Measurements from ENCODE around the gene PAX2. TPM values are rescaled to one million over a fixed set of nuclear protein-coding genes. Genes with fewer than 3 reads are reported as not detected.

The PAX2 gene
- total RNA-seq, 4 donors from 2014 or later = not detected

GRCh38 chr10:100819424-100819823, 74.0 kb downstream of the PAX2 start:
- intact Hi-C loops (cut with DNase I; ENCODE audit: low total_unique reads) = no loop called here
- no peak overlapping the region for H3K4me3 ChIP-seq (ENCODE audit: low read depth, poor library complexity, severe bottlenecking)
- no peak for DNase-seq (ENCODE audit: low spot score in 2 of 2)
- TF ChIP-seq POLR2A (IDR thresholded peaks at IDR 0.05) = no peak
- no peak for TF ChIP-seq CTCF (IDR thresholded peaks at IDR 0.05)
- WGBS, 2 donors = 95 to 96% methylated on average over 6 of the region's 6 CpGs

DNA sequence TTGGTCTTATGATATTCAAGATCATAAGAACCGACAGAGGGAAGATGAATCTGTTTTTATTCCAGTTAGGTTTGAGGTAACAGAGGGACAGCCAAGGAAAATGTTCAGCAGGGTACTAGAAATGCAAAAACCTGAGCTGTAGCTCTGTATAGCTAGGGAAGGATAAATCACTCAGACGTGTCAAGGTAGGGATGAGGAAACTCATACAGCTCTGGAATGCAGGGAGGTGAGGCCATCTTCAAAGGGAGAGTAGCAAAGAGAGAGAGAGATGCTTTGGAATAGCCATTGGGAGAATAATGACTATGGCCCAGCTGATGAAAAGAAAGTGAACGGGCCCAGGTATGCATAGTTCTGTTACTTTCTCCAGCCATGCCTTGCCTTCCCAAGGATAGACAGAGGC, 77.8 kb downstream of the PAX2 start:
- WGBS, 2 donors = 45 to 49% methylated on average over 3 of the region's 3 CpGs
- no peak overlapping the region for H3K4me3 ChIP-seq (ENCODE audit: low read depth, poor library complexity, severe bottlenecking)
- no peak for TF ChIP-seq POLR2A (IDR thresholded peaks at IDR 0.05)
- no peak for TF ChIP-seq CTCF (IDR thresholded peaks at IDR 0.05)
- no peak for DNase-seq (ENCODE audit: low spot score in 2 of 2)
- intact Hi-C loops (cut with DNase I; ENCODE audit: low total_unique reads) = no loop called here

GRCh38 chr10:100824886-100825285, 79.5 kb downstream of the PAX2 start:
- intact Hi-C loops (cut with DNase I; ENCODE audit: low total_unique reads) = no loop called here
- TF ChIP-seq POLR2A (IDR thresholded peaks at IDR 0.05) = no peak
- no peak for TF ChIP-seq CTCF (IDR thresholded peaks at IDR 0.05)
- DNase-seq (ENCODE audit: low spot score in 2 of 2) = no peak
- no peak overlapping the region for H3K4me3 ChIP-seq (ENCODE audit: low read depth, poor library complexity, severe bottlenecking)
- WGBS, 2 donors = 50 to 57% methylated on average over 3 of the region's 3 CpGs

- 19 to 31% methylated on average over 2 of the region's 2 CpGs for WGBS, 2 donors
- no peak for DNase-seq (ENCODE audit: low spot score in 2 of 2)
- intact Hi-C loops (cut with DNase I; ENCODE audit: low total_unique reads) = no loop called here
- TF ChIP-seq POLR2A (IDR thresholded peaks at IDR 0.05) (no peak), CTCF (IDR thresholded peaks at IDR 0.05) (no peak)
- H3K4me3 ChIP-seq (ENCODE audit: low read depth, poor library complexity, severe bottlenecking) = no peak overlapping the region
Observed at GRCh38 chr10:100825325-100825875, 80.0 kb downstream of the PAX2 start.

DNA sequence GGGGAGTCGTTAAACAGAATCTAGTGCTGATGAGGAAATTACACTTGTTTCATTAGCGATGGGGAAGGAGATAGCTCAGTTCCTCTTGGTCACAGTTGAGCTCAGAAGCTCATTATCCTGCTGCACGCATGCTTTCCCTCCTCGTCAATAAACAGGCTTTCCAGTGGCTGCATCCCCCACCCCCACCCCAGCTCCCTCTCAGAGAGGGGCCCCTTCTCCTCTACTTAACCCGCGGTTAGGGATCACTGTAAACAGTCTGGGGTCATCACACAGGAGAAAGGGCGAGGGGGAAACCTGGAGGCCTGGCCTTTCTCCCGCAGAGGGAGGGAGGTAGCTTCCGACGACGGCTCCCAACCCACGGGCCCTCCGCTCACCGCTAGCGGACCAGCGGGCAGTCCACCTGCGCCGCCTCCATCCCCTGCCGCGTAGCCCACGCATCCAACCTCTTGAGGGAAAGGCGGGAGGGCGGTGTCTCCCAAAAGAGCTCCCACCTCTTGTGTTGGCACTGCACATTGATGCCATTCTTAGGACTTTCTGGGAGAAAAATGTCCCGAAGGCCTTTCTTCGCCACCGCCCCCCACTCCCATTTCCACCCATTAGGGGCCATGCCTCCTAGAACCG, 80.8 kb downstream of the PAX2 start:
- no peak overlapping the region for H3K4me3 ChIP-seq (ENCODE audit: low read depth, poor library complexity, severe bottlenecking)
- DNase-seq (ENCODE audit: low spot score in 2 of 2) = no peak
- 5 to 6% methylated on average over 25 to 27 of the region's 27 CpGs for WGBS, 2 donors
- intact Hi-C loops (cut with DNase I; ENCODE audit: low total_unique reads) = no loop called here
- TF ChIP-seq POLR2A (IDR thresholded peaks at IDR 0.05) (no peak), CTCF (IDR thresholded peaks at IDR 0.05) (no peak)

GRCh38 chr10:100826661-100826982, 81.2 kb downstream of the PAX2 start:
- WGBS, 2 donors = 0% methylated on average over 6 to 21 of the region's 41 CpGs
- TF ChIP-seq POLR2A (IDR thresholded peaks at IDR 0.05) (no peak), CTCF (IDR thresholded peaks at IDR 0.05) (no peak)
- DNase-seq (ENCODE audit: low spot score in 2 of 2) = no peak
- intact Hi-C loops (cut with DNase I; ENCODE audit: low total_unique reads) = no loop called here
- H3K4me3 ChIP-seq (ENCODE audit: low read depth, poor library complexity, severe bottlenecking) = no peak overlapping the region
